ENCODE data around the gene MUS81.
"Not testable (repeated sequence)": the region's sequence is repeated elsewhere in the genome, so short reads cannot be mapped to it uniquely, and the experiment has no call there.

Gene MUS81

GRCh38 chr11:65860278-65861164 is at the start of gene MUS81:
Gene MUS81 (plus strand): TSS chr11:65860433. CDS start chr11:65860754, 321 bp downstream.
- DNase-seq (ENCODE audit: low read depth) = peak; percentile 93

GRCh38 chr11:65811764-65812475 is 48.3 kb upstream of the MUS81 start:
- no peak for DNase-seq (ENCODE audit: low read depth)

GRCh38 chr11:65814131-65814985 is 45.9 kb upstream of the MUS81 start:
- DNase-seq (ENCODE audit: low read depth) = no peak

- DNase-seq (ENCODE audit: low read depth) = no peak
Observed at GRCh38 chr11:65814986-65815565, 45.2 kb upstream of the MUS81 start.

GRCh38 chr11:65816696-65817095 is 43.5 kb upstream of the MUS81 start:
- no peak for DNase-seq (ENCODE audit: low read depth)

- no peak for DNase-seq (ENCODE audit: low read depth)
Observed at GRCh38 chr11:65817312-65817834, 42.9 kb upstream of the MUS81 start.

GRCh38 chr11:65817835-65818680 is 42.2 kb upstream of the MUS81 start:
- DNase-seq (ENCODE audit: low read depth) = peak; percentile 93

GRCh38 chr11:65821107-65821506 is 39.1 kb upstream of the MUS81 start:
- no peak for DNase-seq (ENCODE audit: low read depth)

- DNase-seq (ENCODE audit: low read depth) = no peak
Observed at GRCh38 chr11:65822776-65823528, 37.3 kb upstream of the MUS81 start.

GRCh38 chr11:65826984-65827735 is 33.1 kb upstream of the MUS81 start:
- no peak for DNase-seq (ENCODE audit: low read depth)

GRCh38 chr11:65829459-65829858 is 30.8 kb upstream of the MUS81 start:
- DNase-seq (ENCODE audit: low read depth) = no peak

GRCh38 chr11:65832231-65832630 is 28.0 kb upstream of the MUS81 start:
- not testable (repeated sequence) for DNase-seq (ENCODE audit: low read depth)

- DNase-seq (ENCODE audit: low read depth) = peak; percentile 92
Observed at GRCh38 chr11:65833297-65834030, 26.8 kb upstream of the MUS81 start, which contains the start of gene SNX32. Gene SNX32 (plus strand): TSS chr11:65833963. CDS start chr11:65834066, 103 bp downstream.

GRCh38 chr11:65834202-65834601 is 26.0 kb upstream of the MUS81 start:
- no peak for DNase-seq (ENCODE audit: low read depth)

GRCh38 chr11:65842144-65842543 is 18.1 kb upstream of the MUS81 start:
- DNase-seq (ENCODE audit: low read depth) = no peak

GRCh38 chr11:65843811-65844210 is 16.4 kb upstream of the MUS81 start:
- no peak for DNase-seq (ENCODE audit: low read depth)

- DNase-seq (ENCODE audit: low read depth) = no peak
Observed at GRCh38 chr11:65844231-65844872, 15.9 kb upstream of the MUS81 start.

GRCh38 chr11:65847746-65848145 is 12.5 kb upstream of the MUS81 start:
- no peak for DNase-seq (ENCODE audit: low read depth)
